Epithelial cell of esophagus (primary cell): ENCODE measurements around the gene TBXAS1.
A peak's percentile ranks its signal among the peaks of the same experiment; 100 is the strongest.

Source experiments
- DNase-seq: peaks from one replicate; pipeline ENCODE4 v3.0.0; 2010; ENCODE audit warnings: low read depth
- H3K4me3 ChIP-seq: 2 replicates; pipeline ENCODE4 v1.5.1; 2011; ENCODE audit warnings: mild to moderate bottlenecking, low read length, control low read depth
- TF ChIP-seq, protein P1 (sequence below): IDR thresholded peaks from 2 replicates; pipeline ENCODE4 v1.5.1; 2011; ENCODE audit warnings: low read depth, mild to moderate bottlenecking, low read length, control low read depth, inconsistent platforms; ENCODE audit not compliant: insufficient read depth; ENCODE audit errors: missing control alignments

The TBXAS1 gene

GRCh38 chr7:139949629-139950028 lies 120.6 kb downstream of the TBXAS1 start:
- H3K4me3 ChIP-seq: no peak overlapping the region
- peak; percentile 26 for DNase-seq
- TF ChIP-seq, protein P1, sequence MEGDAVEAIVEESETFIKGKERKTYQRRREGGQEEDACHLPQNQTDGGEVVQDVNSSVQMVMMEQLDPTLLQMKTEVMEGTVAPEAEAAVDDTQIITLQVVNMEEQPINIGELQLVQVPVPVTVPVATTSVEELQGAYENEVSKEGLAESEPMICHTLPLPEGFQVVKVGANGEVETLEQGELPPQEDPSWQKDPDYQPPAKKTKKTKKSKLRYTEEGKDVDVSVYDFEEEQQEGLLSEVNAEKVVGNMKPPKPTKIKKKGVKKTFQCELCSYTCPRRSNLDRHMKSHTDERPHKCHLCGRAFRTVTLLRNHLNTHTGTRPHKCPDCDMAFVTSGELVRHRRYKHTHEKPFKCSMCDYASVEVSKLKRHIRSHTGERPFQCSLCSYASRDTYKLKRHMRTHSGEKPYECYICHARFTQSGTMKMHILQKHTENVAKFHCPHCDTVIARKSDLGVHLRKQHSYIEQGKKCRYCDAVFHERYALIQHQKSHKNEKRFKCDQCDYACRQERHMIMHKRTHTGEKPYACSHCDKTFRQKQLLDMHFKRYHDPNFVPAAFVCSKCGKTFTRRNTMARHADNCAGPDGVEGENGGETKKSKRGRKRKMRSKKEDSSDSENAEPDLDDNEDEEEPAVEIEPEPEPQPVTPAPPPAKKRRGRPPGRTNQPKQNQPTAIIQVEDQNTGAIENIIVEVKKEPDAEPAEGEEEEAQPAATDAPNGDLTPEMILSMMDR: no peak

GRCh38 chr7:139950881-139951525 lies 121.9 kb downstream of the TBXAS1 start:
- no peak overlapping the region for H3K4me3 ChIP-seq
- peak; percentile 21 for DNase-seq
- TF ChIP-seq, protein P1: no peak

GRCh38 chr7:139953229-139953628 lies 124.2 kb downstream of the TBXAS1 start:
- no peak for DNase-seq
- no peak overlapping the region for H3K4me3 ChIP-seq
- TF ChIP-seq, protein P1: no peak

GRCh38 chr7:139955109-139955820 lies 126.2 kb downstream of the TBXAS1 start:
- no peak for DNase-seq
- TF ChIP-seq, protein P1: no peak
- H3K4me3 ChIP-seq: no peak overlapping the region

- TF ChIP-seq, protein P1: no peak
- no peak overlapping the region for H3K4me3 ChIP-seq
- DNase-seq: no peak
Measured at GRCh38 chr7:139958599-139959284, 129.7 kb downstream of the TBXAS1 start.

- no peak for DNase-seq
- H3K4me3 ChIP-seq: no peak overlapping the region
- TF ChIP-seq, protein P1: no peak
Measured at GRCh38 chr7:139959285-139959628, 130.2 kb downstream of the TBXAS1 start.
